ENCODE measurements around the gene CEP85. TPM values are rescaled to one million over a fixed set of nuclear protein-coding genes. Genes with fewer than 3 reads are reported as not detected.

The CEP85 gene
- total and polyA plus RNA-seq, 4 donors = 2.6 to 14.6 (median 5.3) TPM

GRCh38 chr1:26282401-26282918 lies 48.5 kb downstream of the CEP85 start (continued):
- no peak for TF ChIP-seq REST (IDR thresholded peaks at IDR 0.05)
- TF ChIP-seq EGR1 (IDR thresholded peaks at IDR 0.05; ENCODE audit: low read depth in 2 of 2) = no peak

GRCh38 chr1:26283279-26283853 lies 49.4 kb downstream of the CEP85 start:
- no peaks in the 10 kb centered on the region for H3K9me3 ChIP-seq (ENCODE audit: control insufficient read depth in 4 of 4, low read length in 3 of 4)
- no peak overlapping the region for H3K4me3 ChIP-seq (ENCODE audit: low read depth in 1 of 3, low read length in 3 of 3)
- DNase-seq (ENCODE audit: low spot score) = no peak
- WGBS = 86% methylated on average over 4 of the region's 4 CpGs
- peaks cover 5 to 26% (median 11%) of the 10 kb centered on the region in 4 donors for H3K4me1 ChIP-seq (ENCODE audit: control insufficient read depth in 4 of 4, insufficient read depth in 4 of 4, low read length in 3 of 4)
- H3K36me3 ChIP-seq (ENCODE audit: control insufficient read depth in 4 of 4, insufficient read depth in 3 of 4, low read depth in 1 of 4, low read length in 3 of 4) = no peaks in the 10 kb centered on the region
- H3K27ac ChIP-seq (ENCODE audit: low read depth in 1 of 2, low read length in 2 of 2) = no peak overlapping the region
- H3K9ac ChIP-seq (ENCODE audit: low read depth in 1 of 2, low read length in 2 of 2) = no peak overlapping the region
- TF ChIP-seq NR2F2 (IDR thresholded peaks at IDR 0.05) = no peak
- no peaks in the 10 kb centered on the region for H3K27me3 ChIP-seq (ENCODE audit: control insufficient read depth in 4 of 4, insufficient read depth in 4 of 4, low read length in 3 of 4)

- DNase-seq (ENCODE audit: low spot score) = no peak
- Histone ChIP-seq H3K27ac (ENCODE audit: low read depth in 1 of 2, low read length in 2 of 2) (no peak overlapping the region), H3K9me3 (ENCODE audit: control insufficient read depth in 4 of 4, low read length in 3 of 4) (no peaks in the 10 kb centered on the region), H3K9ac (ENCODE audit: low read depth in 1 of 2, low read length in 2 of 2) (no peak overlapping the region), H3K4me3 (ENCODE audit: low read depth in 1 of 3, low read length in 3 of 3) (no peak overlapping the region), H3K36me3 (ENCODE audit: control insufficient read depth in 4 of 4, insufficient read depth in 3 of 4, low read depth in 1 of 4, low read length in 3 of 4) (no peaks in the 10 kb centered on the region), H3K4me1 (ENCODE audit: control insufficient read depth in 4 of 4, insufficient read depth in 4 of 4, low read length in 3 of 4) (peaks cover 3 to 22% (median 8%) of the 10 kb centered on the region in 4 donors), H3K27me3 (ENCODE audit: control insufficient read depth in 4 of 4, insufficient read depth in 4 of 4, low read length in 3 of 4) (no peaks in the 10 kb centered on the region)
- WGBS = 82% methylated on average over 12 of the region's 12 CpGs
- no peak for TF ChIP-seq ATF3 (IDR thresholded peaks at IDR 0.05)
- no peak for TF ChIP-seq ZBTB33 (IDR thresholded peaks at IDR 0.05)
- no peak for TF ChIP-seq CTCF (IDR thresholded peaks at IDR 0.05; ENCODE audit: low read depth, low read length, missing input control)
- no peak for TF ChIP-seq GABPA (IDR thresholded peaks at IDR 0.05 in 1 of 2, conservative IDR thresholded peaks at IDR 0.05 in 1 of 2)
- no peak for TF ChIP-seq YY1 (IDR thresholded peaks at IDR 0.05)
- TF ChIP-seq EGR1 (IDR thresholded peaks at IDR 0.05; ENCODE audit: low read depth in 2 of 2) = no peak
- no peak for TF ChIP-seq FOXA2 (IDR thresholded peaks at IDR 0.05)
- TF ChIP-seq MAX (IDR thresholded peaks at IDR 0.05) = no peak
- TF ChIP-seq TAF1 (conservative IDR thresholded peaks at IDR 0.05) = no peak
- no peak for TF ChIP-seq JUND (IDR thresholded peaks at IDR 0.05)
- TF ChIP-seq RXRA (IDR thresholded peaks at IDR 0.05) = no peak
- no peak for TF ChIP-seq NR2F2 (IDR thresholded peaks at IDR 0.05)
- no peak for TF ChIP-seq HNF4A (conservative IDR thresholded peaks at IDR 0.05)
- TF ChIP-seq FOXA1 (IDR thresholded peaks at IDR 0.05) = no peak
- no peak for TF ChIP-seq SP1 (IDR thresholded peaks at IDR 0.05)
Measured at GRCh38 chr1:26283871-26284596, 50.0 kb downstream of the CEP85 start.
